WTC11 (cell line): Measurements from ENCODE around the gene KRT33A.

Experiments used
- E2F1 ChIP-seq: sonication (generic); formaldehyde crosslinking; IDR thresholded peaks from 2 replicates; pipeline ENCODE4 v1.8.0; 2022; ENCODE audit warnings: mild to moderate bottlenecking, missing genetic modification reagents
- E2F5 ChIP-seq: sonication (generic); formaldehyde crosslinking; IDR thresholded peaks from 2 replicates; pipeline ENCODE4 v1.8.1; 2022; ENCODE audit warnings: mild to moderate bottlenecking, moderate library complexity, missing genetic modification reagents
- MYBL2 ChIP-seq: sonication (generic); formaldehyde crosslinking; IDR thresholded peaks from 2 replicates; pipeline ENCODE4 v1.8.1; 2023; ENCODE audit warnings: mild to moderate bottlenecking, moderate library complexity, missing genetic modification reagents
- SP1 ChIP-seq: sonication (generic); formaldehyde crosslinking; conservative IDR thresholded peaks from 2 replicates; pipeline ENCODE4 v1.8.1; 2022; ENCODE audit warnings: missing genetic modification reagents
- TCF7 ChIP-seq: sonication (generic); formaldehyde crosslinking; IDR thresholded peaks from 2 replicates; pipeline ENCODE4 v1.8.0; 2022; ENCODE audit warnings: mild to moderate bottlenecking, low read depth, missing genetic modification reagents, moderate library complexity
- ZNF232 ChIP-seq: sonication (generic); formaldehyde crosslinking; IDR thresholded peaks from 2 replicates; pipeline ENCODE4 v1.8.0; 2022; ENCODE audit warnings: mild to moderate bottlenecking, missing genetic modification reagents
- ZNF425 ChIP-seq: fragments of 250-450 bp; sonication (Bioruptor Pico); conservative IDR thresholded peaks from 2 replicates; pipeline ENCODE4 v1.9.0; 2021; ENCODE audit warnings: mild to moderate bottlenecking
- TF ChIP-seq, protein P1 (sequence below): sonication (generic); formaldehyde crosslinking; IDR thresholded peaks from 2 replicates; pipeline ENCODE4 v1.8.1; 2023; ENCODE audit warnings: mild to moderate bottlenecking, moderate library complexity, missing genetic modification reagents
- TF ChIP-seq, protein P2 (sequence below): fragments of 200-600 bp; IDR thresholded peaks from 2 replicates; pipeline ENCODE4 v1.8.0; 2022; ENCODE audit warnings: antibody characterized with exemption
- TF ChIP-seq, protein P3 (sequence below): sonication (generic); formaldehyde crosslinking; IDR thresholded peaks from 2 replicates; pipeline ENCODE4 v1.8.1; 2022; ENCODE audit warnings: low read depth, mild to moderate bottlenecking, moderate library complexity, missing genetic modification reagents, borderline replicate concordance

- TF ChIP-seq, protein P1, sequence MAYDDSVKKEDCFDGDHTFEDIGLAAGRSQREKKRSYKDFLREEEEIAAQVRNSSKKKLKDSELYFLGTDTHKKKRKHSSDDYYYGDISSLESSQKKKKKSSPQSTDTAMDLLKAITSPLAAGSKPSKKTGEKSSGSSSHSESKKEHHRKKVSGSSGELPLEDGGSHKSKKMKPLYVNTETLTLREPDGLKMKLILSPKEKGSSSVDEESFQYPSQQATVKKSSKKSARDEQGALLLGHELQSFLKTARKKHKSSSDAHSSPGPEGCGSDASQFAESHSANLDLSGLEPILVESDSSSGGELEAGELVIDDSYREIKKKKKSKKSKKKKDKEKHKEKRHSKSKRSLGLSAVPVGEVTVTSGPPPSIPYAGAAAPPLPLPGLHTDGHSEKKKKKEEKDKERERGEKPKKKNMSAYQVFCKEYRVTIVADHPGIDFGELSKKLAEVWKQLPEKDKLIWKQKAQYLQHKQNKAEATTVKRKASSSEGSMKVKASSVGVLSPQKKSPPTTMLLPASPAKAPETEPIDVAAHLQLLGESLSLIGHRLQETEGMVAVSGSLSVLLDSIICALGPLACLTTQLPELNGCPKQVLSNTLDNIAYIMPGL (CRISPR knock-in tag): no peak
- TF ChIP-seq TCF7 (CRISPR knock-in tag): no peak
- TF ChIP-seq, protein P2, sequence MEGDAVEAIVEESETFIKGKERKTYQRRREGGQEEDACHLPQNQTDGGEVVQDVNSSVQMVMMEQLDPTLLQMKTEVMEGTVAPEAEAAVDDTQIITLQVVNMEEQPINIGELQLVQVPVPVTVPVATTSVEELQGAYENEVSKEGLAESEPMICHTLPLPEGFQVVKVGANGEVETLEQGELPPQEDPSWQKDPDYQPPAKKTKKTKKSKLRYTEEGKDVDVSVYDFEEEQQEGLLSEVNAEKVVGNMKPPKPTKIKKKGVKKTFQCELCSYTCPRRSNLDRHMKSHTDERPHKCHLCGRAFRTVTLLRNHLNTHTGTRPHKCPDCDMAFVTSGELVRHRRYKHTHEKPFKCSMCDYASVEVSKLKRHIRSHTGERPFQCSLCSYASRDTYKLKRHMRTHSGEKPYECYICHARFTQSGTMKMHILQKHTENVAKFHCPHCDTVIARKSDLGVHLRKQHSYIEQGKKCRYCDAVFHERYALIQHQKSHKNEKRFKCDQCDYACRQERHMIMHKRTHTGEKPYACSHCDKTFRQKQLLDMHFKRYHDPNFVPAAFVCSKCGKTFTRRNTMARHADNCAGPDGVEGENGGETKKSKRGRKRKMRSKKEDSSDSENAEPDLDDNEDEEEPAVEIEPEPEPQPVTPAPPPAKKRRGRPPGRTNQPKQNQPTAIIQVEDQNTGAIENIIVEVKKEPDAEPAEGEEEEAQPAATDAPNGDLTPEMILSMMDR: no peak
- TF ChIP-seq E2F1 (CRISPR knock-in tag): no peak
- TF ChIP-seq ZNF425: no peak
- no peak for TF ChIP-seq ZNF232
- no peak for TF ChIP-seq E2F5
- TF ChIP-seq, protein P3, sequence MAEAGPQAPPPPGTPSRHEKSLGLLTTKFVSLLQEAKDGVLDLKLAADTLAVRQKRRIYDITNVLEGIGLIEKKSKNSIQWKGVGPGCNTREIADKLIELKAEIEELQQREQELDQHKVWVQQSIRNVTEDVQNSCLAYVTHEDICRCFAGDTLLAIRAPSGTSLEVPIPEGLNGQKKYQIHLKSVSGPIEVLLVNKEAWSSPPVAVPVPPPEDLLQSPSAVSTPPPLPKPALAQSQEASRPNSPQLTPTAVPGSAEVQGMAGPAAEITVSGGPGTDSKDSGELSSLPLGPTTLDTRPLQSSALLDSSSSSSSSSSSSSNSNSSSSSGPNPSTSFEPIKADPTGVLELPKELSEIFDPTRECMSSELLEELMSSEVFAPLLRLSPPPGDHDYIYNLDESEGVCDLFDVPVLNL (CRISPR knock-in tag): no peak
- no peak for TF ChIP-seq SP1 (CRISPR knock-in tag)
- TF ChIP-seq MYBL2 (CRISPR knock-in tag): no peak
Measured at GRCh38 chr17:41396996-41397660, 46.5 kb upstream of the KRT33A start, which contains the start of gene KRT31.
